HEK293T (cell line): Measurements from ENCODE around the gene BRAT1.

Source experiments
- ARNT ChIP-seq: fragments of 450-650 bp; IDR thresholded peaks from 2 replicates; pipeline ENCODE4 v1.6.1; 2017; ENCODE audit warnings: mild to moderate bottlenecking
- CTBP1 ChIP-seq: fragments of 450-650 bp; IDR thresholded peaks from 2 replicates; pipeline ENCODE4 v1.6.1; 2016; ENCODE audit warnings: borderline replicate concordance
- ELF4 ChIP-seq: fragments of 450-650 bp; IDR thresholded peaks from 2 replicates; pipeline ENCODE4 v1.6.1; 2017; ENCODE audit warnings: antibody characterized with exemption
- FOXA1 ChIP-seq: fragments of 450-650 bp; IDR thresholded peaks from 2 replicates; pipeline ENCODE4 v1.6.1; 2016; ENCODE audit warnings: mild to moderate bottlenecking
- FOXK2 ChIP-seq: fragments of 450-650 bp; IDR thresholded peaks from 2 replicates; pipeline ENCODE4 v1.6.1; 2016; ENCODE audit warnings: mild to moderate bottlenecking
- FOXM1 ChIP-seq: fragments of 450-650 bp; IDR thresholded peaks from 2 replicates; pipeline ENCODE4 v1.6.1; 2017; ENCODE audit warnings: mild to moderate bottlenecking, borderline replicate concordance
- HDGF ChIP-seq: fragments of 450-650 bp; IDR thresholded peaks from 2 replicates; pipeline ENCODE4 v1.6.1; 2017; ENCODE audit warnings: antibody characterized with exemption, borderline replicate concordance
- NFRKB ChIP-seq: fragments of 450-650 bp; IDR thresholded peaks from 2 replicates; pipeline ENCODE4 v1.6.1; 2016; ENCODE audit warnings: mild to moderate bottlenecking, moderate library complexity
- SUZ12 ChIP-seq: fragments of 450-650 bp; IDR thresholded peaks from 2 replicates; pipeline ENCODE4 v1.6.1; 2016; ENCODE audit warnings: mild to moderate bottlenecking
- TF ChIP-seq, protein P1 (sequence below): fragments of 450-650 bp; IDR thresholded peaks from 2 replicates; pipeline ENCODE4 v1.6.1; 2016

DNA sequence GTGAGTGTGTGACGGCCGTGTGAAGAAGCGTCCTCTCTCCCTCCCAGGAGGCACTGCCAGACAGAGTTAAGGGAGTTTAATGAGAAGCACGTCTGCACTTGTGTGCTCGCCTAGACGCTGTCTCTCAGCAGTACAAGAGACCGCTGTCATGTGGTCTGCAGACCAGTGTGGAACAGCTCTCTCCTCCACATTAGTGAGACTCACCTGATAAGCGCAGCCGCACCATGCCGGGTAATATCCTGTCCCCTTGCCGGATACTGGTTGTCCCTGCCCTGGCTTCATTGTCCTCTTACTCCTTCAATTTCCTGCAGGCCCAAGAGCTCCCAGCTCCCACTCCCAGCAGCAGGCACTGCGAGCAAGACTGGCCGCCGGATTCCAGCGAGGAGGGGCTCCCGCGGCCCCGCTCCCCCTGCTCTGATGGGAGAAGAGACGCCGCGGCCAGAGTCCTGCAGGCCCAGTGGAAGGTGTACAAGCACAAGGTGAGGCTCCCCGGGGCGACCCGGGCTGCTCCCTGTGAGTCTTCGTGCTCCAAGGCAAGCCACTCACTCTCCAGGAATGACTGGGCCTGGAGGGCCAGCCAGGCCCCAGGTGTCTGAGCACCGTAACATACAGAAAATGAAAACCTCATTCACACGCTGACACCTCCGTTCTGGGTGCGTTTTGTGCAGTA, 43.0 kb upstream of the BRAT1 start:
- no peak for TF ChIP-seq SUZ12
- no peak for TF ChIP-seq FOXK2
- no peak for TF ChIP-seq FOXA1
- TF ChIP-seq CTBP1: no peak
- TF ChIP-seq HDGF: no peak
- TF ChIP-seq ELF4: no peak
- TF ChIP-seq NFRKB: no peak
- TF ChIP-seq FOXM1: no peak
- TF ChIP-seq, protein P1, sequence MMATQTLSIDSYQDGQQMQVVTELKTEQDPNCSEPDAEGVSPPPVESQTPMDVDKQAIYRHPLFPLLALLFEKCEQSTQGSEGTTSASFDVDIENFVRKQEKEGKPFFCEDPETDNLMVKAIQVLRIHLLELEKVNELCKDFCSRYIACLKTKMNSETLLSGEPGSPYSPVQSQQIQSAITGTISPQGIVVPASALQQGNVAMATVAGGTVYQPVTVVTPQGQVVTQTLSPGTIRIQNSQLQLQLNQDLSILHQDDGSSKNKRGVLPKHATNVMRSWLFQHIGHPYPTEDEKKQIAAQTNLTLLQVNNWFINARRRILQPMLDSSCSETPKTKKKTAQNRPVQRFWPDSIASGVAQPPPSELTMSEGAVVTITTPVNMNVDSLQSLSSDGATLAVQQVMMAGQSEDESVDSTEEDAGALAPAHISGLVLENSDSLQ: no peak
- TF ChIP-seq ARNT: no peak
